CD4-positive, alpha-beta T cell treated with Interleukin-17A for 1 hour (primary cell): ENCODE results near the gene MEX3A.
A peak's percentile ranks its signal among the peaks of the same experiment; 100 is the strongest.
"Not testable (repeated sequence)": the region's sequence is repeated elsewhere in the genome, so short reads cannot be mapped to it uniquely, and the experiment has no call there.

Experiments used
- DNase-seq: peaks from one replicate; pipeline ENCODE4 v3.0.0-alpha.2; 2020

MEX3A gene

GRCh38 chr1:156076609-156077429 is 5.4 kb downstream of the MEX3A start:
- no peak for DNase-seq

- DNase-seq, result no peak
These were observed 6.5 kb downstream of the MEX3A start for GRCh38 chr1:156075775-156076204.

DNA sequence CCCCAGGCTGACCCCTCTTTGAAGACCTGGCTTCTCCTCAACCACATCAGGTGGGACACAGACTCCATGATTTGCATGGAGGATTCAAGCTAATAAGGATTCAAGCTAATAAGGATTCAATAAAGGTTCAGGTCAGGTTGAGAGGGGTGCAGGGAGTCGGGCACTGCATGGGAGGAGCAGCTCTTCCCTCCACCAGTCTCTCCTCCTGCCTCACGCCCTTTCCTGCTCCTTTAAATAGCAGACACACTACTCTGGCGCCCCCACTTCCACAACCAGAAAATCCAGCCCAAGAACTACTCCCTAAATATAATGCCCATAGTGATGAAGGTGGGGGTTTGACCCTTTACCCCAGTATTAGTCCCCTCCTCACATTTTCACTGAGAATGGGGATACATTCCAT is 7.1 kb downstream of the MEX3A start:
- DNase-seq, result no peak

DNA sequence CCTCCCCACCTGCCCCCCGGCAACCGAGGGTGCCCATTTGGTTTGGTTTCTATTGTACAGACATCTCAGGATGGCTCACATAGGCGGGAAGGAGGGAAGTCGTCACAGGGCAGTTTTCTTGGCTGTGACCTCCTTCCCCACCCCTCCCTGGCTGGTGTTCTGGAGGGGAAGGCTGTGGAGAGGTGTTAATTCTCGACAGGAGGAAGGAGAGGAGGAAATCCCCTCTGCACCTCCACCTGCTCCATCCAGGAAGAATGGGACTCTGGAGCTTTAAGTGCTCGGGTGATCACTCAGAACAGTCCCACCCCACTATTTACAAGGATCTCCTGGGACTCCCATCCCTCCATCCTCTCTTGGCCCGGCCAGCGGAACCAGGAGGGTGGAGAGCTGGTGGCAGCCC is 7.6 kb downstream of the MEX3A start:
- DNase-seq, result no peak

GRCh38 chr1:156073740-156074139 is 8.5 kb downstream of the MEX3A start:
- DNase-seq, result no peak

DNA sequence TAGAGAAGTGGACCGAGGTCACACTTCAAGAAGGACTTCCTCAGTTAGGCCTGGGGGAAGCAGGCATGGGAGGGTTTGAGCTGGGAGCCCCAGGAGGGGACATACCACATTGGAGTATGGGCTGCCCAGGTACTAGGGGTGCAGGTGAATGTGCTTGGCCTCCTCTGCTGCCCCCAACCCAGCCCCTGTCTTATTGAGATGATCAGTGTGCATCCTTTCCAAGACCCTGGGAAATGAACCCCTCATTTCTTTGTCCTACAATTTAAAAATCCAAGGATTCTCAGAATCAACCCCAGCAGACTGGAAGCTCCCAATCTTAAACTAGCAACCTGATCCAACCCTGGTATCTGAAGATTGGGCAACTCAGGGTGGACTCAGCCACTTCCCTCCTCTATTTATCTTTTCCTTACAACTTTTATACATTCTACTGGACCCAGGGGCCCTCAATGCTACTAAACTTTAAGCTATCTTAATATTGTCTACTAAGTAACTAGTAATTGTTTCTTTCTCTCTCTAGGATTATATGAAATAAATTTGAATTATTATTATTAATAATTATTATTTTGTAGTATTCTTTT is 9.1 kb downstream of the MEX3A start:
- DNase-seq, result no peak

DNA sequence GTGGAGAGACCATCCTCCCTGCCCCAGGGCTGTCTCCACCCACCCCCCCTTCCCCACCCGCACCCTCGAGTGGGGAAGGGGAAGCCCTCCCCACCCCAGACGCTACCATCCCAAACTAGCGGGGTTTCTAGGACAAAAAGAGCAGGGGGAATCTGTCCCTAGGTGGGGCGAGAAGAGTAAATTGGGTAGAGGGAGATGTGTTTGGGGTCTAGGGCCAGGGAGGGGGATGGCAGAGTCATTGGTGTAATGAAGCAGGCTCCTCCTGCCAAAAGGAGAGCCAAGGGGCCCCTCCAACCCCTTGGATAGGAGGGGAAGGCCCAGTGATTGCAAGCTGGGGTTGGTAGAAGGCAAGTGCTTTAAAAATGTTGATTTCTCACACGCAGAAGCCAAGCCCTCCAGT is 10.0 kb downstream of the MEX3A start:
- no peak for DNase-seq

DNA sequence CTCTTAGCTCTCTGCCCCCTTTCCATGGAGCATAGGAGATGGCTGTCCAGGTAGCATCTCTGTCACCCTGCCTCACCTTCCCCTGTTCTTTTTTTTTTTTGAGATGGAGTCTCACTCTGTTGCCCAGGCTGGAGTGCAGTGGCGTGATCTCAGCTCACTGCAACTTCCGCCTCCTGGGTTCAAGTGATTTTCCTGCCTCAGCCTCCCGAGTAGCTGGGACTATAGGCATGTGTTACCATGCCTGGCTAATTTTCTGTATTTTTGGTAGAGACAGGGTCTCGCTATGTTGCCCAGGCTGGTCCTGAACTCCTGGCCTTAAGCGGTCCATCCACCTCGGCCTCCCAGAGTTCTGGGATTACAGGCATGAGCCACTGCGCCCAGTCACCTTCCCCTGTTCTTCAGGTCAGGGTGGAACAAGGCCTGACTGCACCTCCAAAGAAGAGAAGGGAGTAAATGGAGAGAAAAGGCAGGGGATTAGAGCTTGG is 10.9 kb downstream of the MEX3A start:
- not testable (repeated sequence) for DNase-seq

GRCh38 chr1:156070548-156070947 is 11.7 kb downstream of the MEX3A start:
- no peak for DNase-seq

DNA sequence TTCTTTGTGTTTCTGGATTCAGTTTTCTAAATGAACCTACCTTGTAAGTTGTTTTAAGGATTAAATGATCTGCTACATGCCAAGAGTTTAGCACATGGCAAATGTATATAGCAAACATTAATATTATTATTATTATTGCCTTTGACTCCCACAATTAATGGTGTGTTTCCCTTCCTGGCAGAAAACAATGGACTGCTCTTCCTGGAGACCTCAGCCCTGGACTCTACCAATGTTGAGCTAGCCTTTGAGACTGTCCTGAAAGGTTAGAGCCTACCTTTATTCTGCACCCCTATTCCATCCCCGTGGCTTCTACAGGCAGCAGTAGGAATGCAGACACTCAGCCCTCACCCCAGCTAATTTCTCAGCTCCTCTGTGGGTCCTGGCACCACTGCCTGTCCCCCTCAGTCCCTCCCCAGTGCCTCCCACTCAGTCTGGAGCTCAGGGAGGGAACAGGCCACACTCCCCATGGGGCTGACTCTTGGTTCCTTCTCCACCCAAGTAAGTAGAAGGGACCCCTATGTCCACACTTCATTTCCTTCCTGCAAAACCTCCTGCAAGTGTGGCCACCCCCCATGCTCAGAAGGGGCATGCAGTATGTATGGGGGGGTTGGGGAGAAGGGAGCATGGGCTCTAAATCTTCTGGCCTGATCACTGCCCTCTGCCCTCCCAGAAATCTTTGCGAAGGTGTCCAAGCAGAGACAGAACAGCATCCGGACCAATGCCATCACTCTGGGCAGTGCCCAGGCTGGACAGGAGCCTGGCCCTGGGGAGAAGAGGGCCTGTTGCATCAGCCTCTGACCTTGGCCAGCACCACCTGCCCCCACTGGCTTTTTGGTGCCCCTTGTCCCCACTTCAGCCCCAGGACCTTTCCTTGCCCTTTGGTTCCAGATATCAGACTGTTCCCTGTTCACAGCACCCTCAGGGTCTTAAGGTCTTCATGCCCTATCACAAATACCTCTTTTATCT is 12.5 kb downstream of the MEX3A start:
- no peak for DNase-seq

DNA sequence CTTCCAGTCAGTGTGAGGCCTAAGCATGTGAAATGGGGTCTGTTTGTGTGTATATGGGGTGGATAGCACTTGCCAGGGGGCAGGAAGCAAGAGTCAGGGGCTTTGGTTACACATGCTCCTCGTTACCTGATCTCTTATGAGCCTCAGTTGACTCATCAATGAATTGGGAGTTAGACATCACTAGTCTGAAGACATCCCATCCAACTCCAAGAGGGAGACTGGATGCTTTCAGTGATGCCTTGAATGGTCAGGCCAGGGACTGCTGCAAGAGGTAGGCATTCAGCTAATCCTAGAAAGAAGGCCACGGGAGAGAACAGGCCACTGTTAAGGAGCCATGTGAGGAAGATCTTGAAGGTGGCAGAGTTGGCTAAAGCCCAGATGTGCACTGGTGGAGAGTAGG is 15.0 kb downstream of the MEX3A start:
- DNase-seq, result no peak

GRCh38 chr1:156065871-156066270 is 16.4 kb downstream of the MEX3A start:
- DNase-seq, result no peak

- no peak for DNase-seq
These were observed 17.1 kb downstream of the MEX3A start for GRCh38 chr1:156065212-156065611.

- no peak for DNase-seq
These were observed 17.6 kb downstream of the MEX3A start for GRCh38 chr1:156064615-156065014.

DNA sequence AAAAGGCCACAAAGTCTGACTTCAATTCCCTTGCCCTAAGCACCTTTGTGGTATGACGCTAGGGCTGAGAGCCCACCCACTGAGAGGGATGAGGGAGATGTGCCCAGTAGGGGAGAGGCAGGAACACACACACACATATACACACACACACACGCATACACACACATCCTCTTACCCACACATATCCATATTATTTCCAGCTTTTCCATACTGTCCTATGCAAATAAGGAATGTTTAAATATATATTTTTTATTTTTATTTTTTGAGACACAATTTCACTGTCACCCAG is 18.3 kb downstream of the MEX3A start:
- DNase-seq, result no peak

DNA sequence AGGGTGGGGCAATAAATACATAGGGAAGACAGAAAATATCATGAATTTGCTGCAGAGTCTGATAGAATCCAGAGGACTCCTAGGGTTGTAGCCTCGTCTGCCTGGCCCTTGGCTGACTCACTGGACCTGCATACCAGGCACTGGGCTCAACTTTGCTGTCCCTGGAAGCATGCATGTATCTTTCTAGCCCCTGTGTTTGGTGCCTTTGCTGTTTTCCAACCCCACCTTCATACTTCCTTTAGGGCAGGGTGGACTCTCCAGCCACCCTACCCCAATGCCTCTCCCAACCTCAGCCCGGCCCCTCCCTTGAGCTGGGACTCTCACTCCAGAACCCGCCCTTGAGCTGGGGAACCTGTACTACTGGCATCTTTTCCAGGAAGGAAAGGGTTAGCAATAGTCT is 20.1 kb downstream of the MEX3A start:
- DNase-seq, result no peak

GRCh38 chr1:156060937-156061636 is 21.2 kb downstream of the MEX3A start, which contains the start of gene RAB25:
Gene RAB25 (plus strand): TSS chr1:156061160. CDS start chr1:156061401, 241 bp downstream.
- DNase-seq, result no peak

DNA sequence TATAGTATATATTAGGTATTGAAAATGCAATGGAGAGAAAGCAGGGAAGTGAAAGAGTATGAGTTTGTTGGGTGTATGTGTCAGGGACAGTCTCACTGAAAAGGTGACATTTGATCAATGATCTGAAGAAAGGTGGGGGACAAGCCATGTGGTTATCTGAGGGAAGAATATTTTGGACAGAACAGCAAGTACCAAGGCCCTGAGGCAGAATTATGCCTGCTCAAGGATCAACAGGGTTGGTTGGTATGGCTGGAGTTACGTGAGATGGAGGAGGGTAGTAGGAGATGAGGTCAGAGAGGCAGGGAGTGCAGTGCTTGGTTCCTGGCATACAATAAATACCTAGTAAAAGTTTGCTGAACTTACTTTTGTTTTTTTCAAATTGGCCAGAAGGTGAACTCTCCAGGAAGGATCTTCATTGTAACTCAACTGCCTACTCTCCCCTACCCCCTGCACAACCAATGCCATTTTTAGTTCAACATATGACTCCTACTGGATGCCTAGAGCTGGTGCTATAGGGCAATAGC is 25.9 kb downstream of the MEX3A start:
- DNase-seq, result no peak

GRCh38 chr1:156055281-156056048 is 26.8 kb downstream of the MEX3A start:
- no peak for DNase-seq

DNA sequence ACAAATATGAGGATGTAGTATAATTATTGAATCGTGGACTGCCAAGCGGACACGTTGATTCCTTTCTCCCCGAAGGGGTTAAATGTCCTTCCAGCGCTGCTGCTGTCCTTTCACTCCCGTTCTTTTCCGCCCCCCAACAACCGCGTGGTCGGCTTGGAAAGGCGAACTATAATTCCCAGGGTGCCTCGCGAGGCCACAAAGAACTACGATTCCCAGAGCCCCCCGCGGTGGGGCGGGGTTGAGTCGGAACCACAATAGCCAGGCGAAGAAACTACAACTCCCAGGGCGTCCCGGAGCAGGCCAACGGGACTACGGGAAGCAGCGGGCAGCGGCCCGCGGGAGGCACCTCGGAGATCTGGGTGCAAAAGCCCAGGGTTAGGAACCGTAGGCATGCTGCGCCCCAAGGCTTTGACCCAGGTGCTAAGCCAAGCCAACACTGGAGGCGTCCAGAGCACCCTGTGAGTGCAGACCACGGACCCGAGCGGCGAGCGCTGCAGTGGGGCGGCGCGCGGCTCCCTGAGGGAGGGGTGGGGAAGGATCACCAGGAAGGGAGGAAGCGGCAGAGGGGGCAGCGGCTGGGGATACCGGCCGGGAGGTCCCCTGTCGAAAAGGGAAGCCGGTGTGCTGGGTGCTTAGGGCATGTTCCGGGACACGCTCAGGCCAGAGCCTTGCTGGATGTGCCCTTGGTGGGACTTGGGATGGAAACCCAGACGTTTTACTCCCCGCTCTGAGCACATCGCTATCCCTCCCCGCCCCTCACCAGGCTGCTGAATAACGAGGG is 27.6 kb downstream of the MEX3A start, which contains the start of gene LAMTOR2:
Gene LAMTOR2 (plus strand): TSS at position 283 of the 781 bp plus-strand sequence. CDS start 108 bp downstream, at position 391.
- peak; percentile 96 for DNase-seq
